Raji (cell line): ENCODE data around the gene STAM.

ENCODE experiments used
- POLR2A ChIP-seq: IDR thresholded peaks from 2 replicates; pipeline ENCODE4 v1.6.1; 2011; ENCODE audit warnings: low read depth, low read length, control low read depth; ENCODE audit not compliant: insufficient read depth

STAM gene

GRCh38 chr10:17731331-17732020 is 87.5 kb downstream of the STAM start:
- no peak for TF ChIP-seq POLR2A

DNA sequence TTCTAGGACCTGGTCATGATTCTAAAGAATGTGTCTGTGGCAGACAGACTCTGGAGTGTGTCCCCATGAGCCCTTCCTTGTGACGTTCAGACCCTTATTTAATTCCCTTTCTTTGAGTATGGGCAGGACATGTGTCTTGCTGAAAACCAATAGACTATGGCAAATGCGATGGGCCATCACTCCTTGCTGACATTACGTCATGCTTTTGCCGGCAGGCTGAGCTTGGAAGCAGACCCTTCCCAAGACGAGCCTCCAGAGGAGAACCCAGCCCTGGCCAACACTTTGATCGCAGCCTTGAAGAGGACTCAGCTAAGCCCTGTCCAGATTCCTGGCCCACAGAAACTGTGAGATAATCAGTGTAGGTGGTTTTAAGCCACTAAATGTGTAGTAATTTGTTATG is 89.7 kb downstream of the STAM start:
- TF ChIP-seq POLR2A: no peak

DNA sequence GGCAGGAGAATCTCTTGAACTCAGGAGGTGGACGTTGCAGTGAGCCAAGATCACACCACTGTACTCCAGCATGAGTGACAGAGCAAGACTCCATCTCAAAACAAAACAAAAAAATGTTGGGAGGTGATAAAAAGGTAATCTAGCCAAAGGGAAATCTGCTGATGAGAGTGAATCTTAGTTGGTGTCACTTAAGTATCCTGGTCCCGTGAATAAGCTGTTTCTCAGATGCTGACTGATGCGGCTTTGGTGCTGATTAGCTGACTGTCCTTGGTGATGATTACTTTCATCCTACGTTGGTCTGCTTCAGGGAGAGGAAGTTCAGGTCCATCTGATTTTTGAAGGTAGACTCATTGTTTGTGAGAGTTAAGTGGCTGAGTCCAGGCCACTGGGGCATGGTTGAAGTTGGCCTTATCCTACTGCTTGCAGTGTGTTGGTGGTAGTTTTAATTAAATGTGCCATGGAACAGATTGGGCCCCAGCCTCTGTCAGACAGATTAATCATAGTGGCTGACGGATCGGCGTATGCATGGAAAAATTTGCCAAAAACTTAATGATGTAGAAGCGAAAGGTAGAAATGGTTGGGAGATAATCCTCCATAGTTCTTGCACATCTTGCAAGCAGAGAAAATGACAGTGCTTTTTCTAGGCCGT is 90.6 kb downstream of the STAM start:
- no peak for TF ChIP-seq POLR2A

DNA sequence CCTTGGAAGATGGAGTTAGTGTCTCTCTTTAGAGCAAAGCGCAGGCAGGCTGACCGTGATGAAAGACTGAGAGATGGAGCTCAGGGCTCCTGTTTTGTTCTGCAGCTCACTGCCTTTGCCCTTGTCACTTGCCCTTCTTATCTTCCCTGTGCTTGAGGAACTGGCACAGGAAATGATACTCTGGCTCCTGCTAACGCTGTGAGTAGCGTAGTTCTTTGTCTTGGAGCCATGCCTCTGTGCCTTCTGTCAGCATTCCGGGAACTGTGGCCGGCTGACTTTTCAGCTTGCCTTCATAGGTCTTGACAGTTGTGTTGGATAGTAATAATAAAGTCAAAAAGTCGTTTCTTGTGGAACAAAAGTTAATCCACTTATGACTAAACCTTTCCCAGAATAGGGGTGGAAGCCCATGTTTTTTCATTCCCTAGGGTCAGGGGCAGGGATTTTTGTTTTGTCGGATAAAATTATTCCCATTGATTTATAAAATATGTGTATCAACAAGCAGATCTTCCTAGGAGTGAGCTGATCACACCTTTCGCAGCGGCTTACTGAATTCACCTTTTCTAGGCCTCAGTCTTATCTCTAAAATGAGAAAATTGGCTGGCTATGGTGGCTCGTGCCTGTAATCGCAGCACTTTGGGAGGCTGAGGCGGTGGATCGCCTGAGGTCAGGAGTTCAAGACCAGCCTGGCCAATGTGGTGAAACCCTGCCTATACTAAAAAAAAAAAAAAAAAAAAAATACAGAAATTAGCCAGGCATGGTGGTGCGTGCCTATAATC is 91.4 kb downstream of the STAM start:
- TF ChIP-seq POLR2A: no peak

DNA sequence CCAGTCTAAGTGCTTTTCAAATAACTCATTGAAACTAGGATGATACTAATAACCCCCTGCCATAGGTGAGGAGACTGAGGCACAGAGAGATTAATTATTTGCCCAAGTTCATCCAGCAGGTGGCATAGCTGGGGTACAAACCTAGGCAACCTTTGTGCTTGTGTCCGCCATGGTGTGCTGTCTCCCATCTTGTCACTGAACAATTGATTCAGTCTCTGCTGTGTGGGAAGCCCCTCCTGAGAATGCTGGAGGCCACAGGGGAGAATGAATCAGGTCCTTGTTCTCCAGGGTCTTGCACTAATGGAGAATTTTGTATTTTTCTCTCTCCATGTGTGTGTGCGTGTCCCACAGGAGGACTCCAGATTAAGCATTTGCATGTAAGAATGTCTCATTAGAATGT is 92.3 kb downstream of the STAM start:
- no peak for TF ChIP-seq POLR2A

GRCh38 chr10:17737027-17737965 is 93.3 kb downstream of the STAM start:
- TF ChIP-seq POLR2A: no peak

DNA sequence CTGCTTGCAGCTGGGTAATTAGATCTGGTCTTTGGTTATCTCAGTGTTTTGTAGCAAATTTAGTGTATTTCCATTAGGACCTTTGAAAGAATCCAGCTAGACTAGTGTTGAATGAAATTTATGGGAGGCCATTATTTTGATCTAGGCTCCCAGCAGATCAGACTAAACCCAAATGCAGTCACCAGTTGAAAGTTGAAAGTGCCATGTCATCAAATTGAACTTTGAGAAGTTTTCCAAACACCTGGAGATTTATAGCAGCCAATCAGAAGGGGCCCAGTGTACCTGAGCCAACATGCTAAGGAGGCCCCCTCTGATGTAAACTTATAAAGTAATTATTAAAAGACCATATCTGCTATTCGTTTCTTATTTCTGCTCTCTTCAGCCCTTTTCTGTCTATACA is 96.7 kb downstream of the STAM start:
- TF ChIP-seq POLR2A: no peak

GRCh38 chr10:17742918-17743317 is 99.0 kb downstream of the STAM start:
- TF ChIP-seq POLR2A: no peak

GRCh38 chr10:17743437-17743836 is 99.5 kb downstream of the STAM start:
- TF ChIP-seq POLR2A: no peak

DNA sequence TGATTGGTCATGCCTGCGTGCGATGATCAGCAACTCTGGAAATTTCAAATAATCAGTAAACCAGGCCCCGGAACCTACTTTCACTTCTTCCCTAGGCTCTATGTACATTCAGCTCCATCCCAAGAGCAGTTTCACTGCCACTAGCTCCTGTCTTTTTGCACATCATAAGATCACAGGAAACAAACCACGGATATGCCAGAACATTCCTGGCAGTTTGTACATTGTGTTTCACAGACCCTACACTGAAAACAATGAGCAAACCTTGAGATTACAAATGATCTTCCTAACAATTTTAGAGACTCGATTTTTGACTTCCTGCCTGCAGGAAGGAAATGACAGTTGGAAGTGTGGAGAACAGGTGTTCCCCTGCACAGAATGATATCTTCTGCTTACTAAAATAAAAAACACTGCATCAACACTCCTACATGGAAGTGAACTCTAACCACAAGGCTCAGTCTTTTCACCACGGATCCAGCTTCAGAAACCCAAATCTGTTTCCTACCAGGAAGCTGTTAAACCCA is 100.5 kb downstream of the STAM start:
- TF ChIP-seq POLR2A: no peak

DNA sequence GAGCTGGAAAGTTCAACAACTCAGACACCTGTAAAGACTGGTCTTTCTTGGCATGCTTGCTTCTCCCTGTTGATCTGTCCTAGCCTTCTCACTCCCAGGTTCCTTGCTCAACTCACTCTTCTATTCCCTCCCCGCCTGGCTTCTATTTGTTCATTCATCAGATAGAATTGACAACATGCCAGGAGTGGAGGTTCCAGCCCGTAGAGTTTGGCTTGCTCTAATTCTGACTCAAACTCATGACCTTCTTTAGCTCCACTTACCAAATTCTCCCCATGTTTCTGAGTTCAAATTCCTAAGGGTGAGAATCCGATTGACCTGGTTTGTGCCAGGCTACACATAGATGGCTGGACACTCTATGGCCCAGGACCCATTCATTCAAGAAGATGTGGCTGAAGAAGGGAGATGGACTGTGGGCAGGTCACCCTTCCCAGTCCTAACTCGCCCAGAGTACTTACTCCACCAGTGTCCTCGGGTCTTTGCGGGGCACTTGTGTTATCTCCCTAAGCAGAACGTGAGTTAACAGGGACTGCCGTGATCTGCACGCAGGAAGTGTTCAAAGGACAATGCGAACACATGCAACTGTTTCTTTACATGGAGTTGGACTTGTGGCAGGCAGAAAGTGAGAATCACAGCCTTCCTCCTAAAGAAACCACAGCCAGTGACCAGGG is 104.1 kb downstream of the STAM start:
- no peak for TF ChIP-seq POLR2A

- no peak for TF ChIP-seq POLR2A
Observed at GRCh38 chr10:17749890-17750289, 105.9 kb downstream of the STAM start.

GRCh38 chr10:17751781-17752445 is 108.0 kb downstream of the STAM start, which contains the start of gene TMEM236:
Gene TMEM236 (plus strand): TSS chr10:17752201. CDS start chr10:17752296, 95 bp downstream.
- no peak for TF ChIP-seq POLR2A
